ENCODE results near the gene GINS1. TPM values are rescaled to one million over a fixed set of nuclear protein-coding genes. Genes with fewer than 3 reads are reported as not detected.
"Not testable (repeated sequence)": the region's sequence is repeated elsewhere in the genome, so short reads cannot be mapped to it uniquely, and the experiment has no call there.

GINS1 gene
- total and polyA plus RNA-seq, 3 donors from 2014 or later, result 14.2 to 23.7 (median 19.9) TPM

GRCh38 chr20:25397096-25397495, 10.4 kb upstream of the GINS1 start:
- intact Hi-C loops (cut with DNase I; ENCODE audit: low total_unique reads), result loop anchor here (10.0 kb wide), 1 partner anchor 102 kb away; no protein-coding TSS in a partner anchor
- no peaks in the 10 kb centered on the region for H3K27me3 ChIP-seq
- H3K4me3 ChIP-seq, result no peak overlapping the region
- H3K4me1 ChIP-seq, result no peaks in the 10 kb centered on the region
- no peaks in the 10 kb centered on the region for H3K9me3 ChIP-seq
- no peak for TF ChIP-seq POLR2A (IDR thresholded peaks at IDR 0.05)
- no peak for TF ChIP-seq CTCF (IDR thresholded peaks at IDR 0.05)
- WGBS, 2 donors, result 84 to 89% methylated on average over 6 of the region's 6 CpGs
- H3K36me3 ChIP-seq (ENCODE audit: low read depth, missing control alignments), result no peaks in the 10 kb centered on the region
- H3K27ac ChIP-seq, result no peak overlapping the region
- DNase-seq, result no peak

GRCh38 chr20:25397821-25398220, 9.7 kb upstream of the GINS1 start:
- intact Hi-C loops (cut with DNase I; ENCODE audit: low total_unique reads), result loop anchor here (10.0 kb wide), 1 partner anchor 103 kb away; no protein-coding TSS in a partner anchor

DNA sequence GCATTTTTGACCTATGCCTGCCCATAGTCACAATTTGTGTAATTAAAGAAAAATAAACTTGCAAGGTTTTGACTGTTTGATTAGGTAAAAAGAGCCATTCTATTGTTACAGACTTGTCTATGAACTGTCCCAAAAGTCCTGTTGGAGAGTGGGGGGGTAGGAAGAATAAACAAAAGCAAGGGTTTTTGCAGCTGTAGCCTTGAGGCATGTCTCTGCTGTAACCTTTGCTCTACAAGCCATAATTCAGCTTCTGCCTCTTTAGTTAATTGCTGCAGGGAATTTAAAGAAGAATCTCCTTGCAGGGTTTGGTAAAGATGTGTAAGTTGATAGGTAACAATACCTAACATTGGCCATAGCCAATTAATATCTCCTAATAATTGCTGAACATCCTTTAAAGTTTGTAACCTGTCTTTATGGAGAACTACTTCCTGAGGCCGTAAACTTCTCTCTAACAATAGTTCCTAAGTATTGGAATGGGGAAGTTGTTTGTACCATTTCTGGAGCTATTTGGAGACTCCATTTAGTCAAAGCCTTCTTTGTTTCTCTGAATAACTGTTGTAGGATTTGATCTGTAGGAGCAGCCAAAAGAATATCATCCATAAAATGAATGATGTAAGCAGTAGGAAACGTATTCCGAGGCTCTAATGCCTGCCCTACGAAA, 9.0 kb upstream of the GINS1 start:
- no peak overlapping the region for H3K27ac ChIP-seq
- H3K4me3 ChIP-seq, result no peak overlapping the region
- H3K36me3 ChIP-seq (ENCODE audit: low read depth, missing control alignments), result no peaks in the 10 kb centered on the region
- no peaks in the 10 kb centered on the region for H3K9me3 ChIP-seq
- H3K27me3 ChIP-seq, result no peaks in the 10 kb centered on the region
- 55 to 57% methylated on average over 4 of the region's 4 CpGs for WGBS, 2 donors
- intact Hi-C loops (cut with DNase I; ENCODE audit: low total_unique reads), result loop anchor here (10.0 kb wide), 1 partner anchor 104 kb away; no protein-coding TSS in a partner anchor
- no peak for DNase-seq
- TF ChIP-seq POLR2A (IDR thresholded peaks at IDR 0.05) (no peak), CTCF (IDR thresholded peaks at IDR 0.05) (no peak)
- H3K4me1 ChIP-seq, result no peaks in the 10 kb centered on the region

More at GRCh38 chr20:25397821-25398220, 9.7 kb upstream of the GINS1 start:
- Histone ChIP-seq H3K4me3 (no peak overlapping the region), H3K9me3 (no peaks in the 10 kb centered on the region), H3K27me3 (no peaks in the 10 kb centered on the region), H3K27ac (no peak overlapping the region), H3K4me1 (no peaks in the 10 kb centered on the region), H3K36me3 (ENCODE audit: low read depth, missing control alignments) (no peaks in the 10 kb centered on the region)
- no peak for DNase-seq
- whole genome bisulfite sequencing, 2 donors, result 30 to 61% methylated on average over 1 of the region's 1 CpG
- TF ChIP-seq CTCF (IDR thresholded peaks at IDR 0.05), result no peak
- TF ChIP-seq POLR2A (IDR thresholded peaks at IDR 0.05), result no peak

DNA sequence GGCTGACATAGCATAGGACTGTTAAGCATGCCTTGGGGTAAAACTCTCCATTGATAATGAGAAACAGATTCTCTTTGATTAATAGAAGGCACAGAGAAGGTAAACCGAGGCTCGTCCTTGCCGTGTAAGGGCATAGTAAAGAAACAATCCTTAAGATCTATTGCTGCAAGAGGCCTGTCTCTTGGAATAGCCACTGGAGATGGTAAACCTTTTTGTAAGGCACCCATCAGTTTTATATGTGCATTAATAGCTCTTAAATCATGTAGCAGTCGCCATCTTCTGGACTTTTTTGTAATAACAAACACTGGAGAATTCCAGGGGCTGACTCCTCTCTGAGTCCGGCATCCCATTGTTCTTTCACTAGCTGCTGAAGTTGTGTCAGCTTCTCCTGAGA, 8.4 kb upstream of the GINS1 start:
- Histone ChIP-seq H3K4me1 (no peaks in the 10 kb centered on the region), H3K27me3 (no peaks in the 10 kb centered on the region), H3K36me3 (ENCODE audit: low read depth, missing control alignments) (no peaks in the 10 kb centered on the region), H3K4me3 (no peak overlapping the region), H3K9me3 (no peaks in the 10 kb centered on the region), H3K27ac (no peak overlapping the region)
- intact Hi-C loops (cut with DNase I; ENCODE audit: low total_unique reads), result loop anchor here (10.0 kb wide), 1 partner anchor 104 kb away; no protein-coding TSS in a partner anchor
- TF ChIP-seq CTCF (IDR thresholded peaks at IDR 0.05) (peak in 2 of 3 experiments; percentile 42 to 46), POLR2A (IDR thresholded peaks at IDR 0.05) (no peak)
- 28 to 51% methylated on average over 5 of the region's 5 CpGs for WGBS, 2 donors
- peak; percentile 50 for DNase-seq

GRCh38 chr20:25400291-25400732, 7.2 kb upstream of the GINS1 start:
- H3K36me3 ChIP-seq (ENCODE audit: low read depth, missing control alignments); intact Hi-C loops (cut with DNase I; ENCODE audit: low total_unique reads); H3K4me1 ChIP-seq; H3K27ac ChIP-seq; DNase-seq; H3K27me3 ChIP-seq; H3K4me3 ChIP-seq; H3K9me3 ChIP-seq: not testable (repeated sequence)
- 88 to 91% methylated on average over 11 of the region's 11 CpGs for WGBS, 2 donors
